Endothelial cell of umbilical vein (primary cell): ENCODE data around the gene CMTM4. TPM values are rescaled to one million over a fixed set of nuclear protein-coding genes. Genes with fewer than 3 reads are reported as not detected.

Source experiments
- BruUV-seq: library from RNA; stranded (reverse); fragments of 400-500 nt; replicated peaks from 2 replicates; lab custom pipeline; 2021; lab: Mats Ljungman, UMichigan
- CTCF ChIA-PET: fragments of 300-600, 350-600 bp; sonication (Branson Sonifier 250); formaldehyde crosslinking; loops from one replicate; lab custom pipeline; 2021; ENCODE audit warnings: antibody characterized with exemption, inconsistent platforms; lab: Charles Lee
- POLR2A ChIA-PET: fragments of 300-600, 350-600 bp; sonication (Branson Sonifier 250); formaldehyde crosslinking; loops from one replicate; lab custom pipeline; 2021; ENCODE audit warnings: antibody characterized with exemption, inconsistent platforms; lab: Charles Lee
- DNase-seq: peaks from one replicate; pipeline ENCODE4 v3.0.0-alpha.2; 2011; ENCODE audit warnings: low read depth, low spot score
- FAIRE-seq: peaks from 2 replicates; lab custom pipeline; 2011; peaks lifted over from hg19 to GRCh38; lab: Jason Lieb, UNC
- H2AFZ ChIP-seq: 2 replicates; pipeline ENCODE4 v1.6.0; 2012; ENCODE audit warnings: low read depth, low read length, control low read depth, inconsistent platforms
- H3K27ac ChIP-seq: 2 replicates; pipeline ENCODE4 v1.5.1; 2011; ENCODE audit warnings: low read depth, mild to moderate bottlenecking, control low read depth, low read length, moderate library complexity; ENCODE audit not compliant: insufficient read depth
- H3K27me3 ChIP-seq, 2 experiments: 2 replicates each; pipeline versions ENCODE4 v1.6.0 to v1.6.1; 2011; ENCODE audit warnings: low read length in 2 of 2, mixed read lengths in 1 of 2; ENCODE audit not compliant: control insufficient read depth in 2 of 2, insufficient read depth in 2 of 2
- H3K36me3 ChIP-seq, 2 experiments: 2 replicates in 1 of 2; 3 replicates in 1 of 2; pipeline ENCODE4 v1.5.1; 2011; ENCODE audit warnings: low read length in 2 of 2, mild to moderate bottlenecking in 1 of 2, moderate library complexity in 1 of 2; ENCODE audit not compliant: control insufficient read depth in 2 of 2, insufficient read depth in 2 of 2; ENCODE audit errors: extremely low read depth in 1 of 2
- H3K4me1 ChIP-seq: 3 replicates; pipeline ENCODE4 v1.5.1; 2011; ENCODE audit warnings: mild to moderate bottlenecking, low read length; ENCODE audit not compliant: control insufficient read depth, insufficient read depth; ENCODE audit errors: extremely low read depth
- H3K4me2 ChIP-seq: 2 replicates; pipeline ENCODE4 v1.6.1; 2011; ENCODE audit warnings: low read length, control low read depth, mixed read lengths; ENCODE audit not compliant: insufficient read depth
- H3K4me3 ChIP-seq, 3 experiments: fragments of 200-600 bp in 1 of 3; sonication (generic), shearing (Covaris generic) in 1 of 3; replicated peaks in 1 of 3; 2 replicates each; pipeline ENCODE4 v1.5.1; 2011 to 2016; ENCODE audit warnings: control low read depth in 3 of 3, low read length in 3 of 3, mild to moderate bottlenecking in 2 of 3, inconsistent platforms in 1 of 3, low read depth in 1 of 3, moderate library complexity in 1 of 3; ENCODE audit not compliant: insufficient read depth in 1 of 3
- H3K79me2 ChIP-seq: 2 replicates; pipeline ENCODE4 v1.6.0; 2012; ENCODE audit warnings: low read length, inconsistent platforms; ENCODE audit not compliant: control insufficient read depth, insufficient read depth
- H3K9ac ChIP-seq: replicated peaks from 2 replicates; pipeline ENCODE3; 2011; ENCODE audit warnings: low read length, control low read depth; ENCODE audit not compliant: insufficient read depth; ENCODE audit errors: extremely low read depth
- H3K9me1 ChIP-seq: replicated peaks from 3 replicates; pipeline ENCODE4 v1.6.0; 2011; ENCODE audit warnings: mild to moderate bottlenecking, low read length; ENCODE audit not compliant: control insufficient read depth, insufficient read depth; ENCODE audit errors: extremely low read depth
- H3K9me3 ChIP-seq: replicated peaks from 2 replicates; pipeline ENCODE4 v1.5.1; 2012; ENCODE audit warnings: low read length, inconsistent platforms; ENCODE audit not compliant: control insufficient read depth, insufficient read depth
- H4K20me1 ChIP-seq: replicated peaks from 2 replicates; pipeline ENCODE3; 2011; ENCODE audit warnings: mild to moderate bottlenecking, low read length; ENCODE audit not compliant: control insufficient read depth, insufficient read depth; ENCODE audit errors: extremely low read depth
- EZH2 ChIP-seq: IDR thresholded peaks from 2 replicates; pipeline ENCODE4 v1.6.1; 2012; ENCODE audit warnings: borderline replicate concordance, low read depth, mild to moderate bottlenecking, moderate library complexity, low read length, inconsistent platforms; ENCODE audit not compliant: severe bottlenecking
- GATA2 ChIP-seq: IDR thresholded peaks from 2 replicates; pipeline ENCODE4 v1.7.0; 2011; ENCODE audit warnings: low read depth, mild to moderate bottlenecking, moderate library complexity, mixed read lengths, low read length; ENCODE audit not compliant: insufficient read length, insufficient read depth
- MYC ChIP-seq: IDR thresholded peaks from one replicate; pipeline ENCODE4 v1.6.1; 2011; ENCODE audit warnings: mild to moderate bottlenecking, low read depth, low read length
- POLR2A ChIP-seq: IDR thresholded peaks from 2 replicates; pipeline ENCODE4 v1.6.1; 2012; ENCODE audit warnings: low read depth, mild to moderate bottlenecking, control low read depth, low read length
- POLR2AphosphoS5 ChIP-seq: IDR thresholded peaks from 2 replicates; pipeline ENCODE4 v1.6.1; 2012; ENCODE audit warnings: low read depth, mild to moderate bottlenecking, control low read depth, low read length, moderate library complexity; ENCODE audit not compliant: insufficient read depth
- dilution Hi-C: fragments of 300-500 bp; cut with MboI; formaldehyde crosslinking; loops from one replicate; pipeline ENCODE4 v1.15.0; 2019; ENCODE audit warnings: low sequenced_read_pairs; ENCODE audit not compliant: extremely low pct_ligation_motif_present
- intact Hi-C: fragments of 100-400 bp; cut with micrococcal nuclease; formaldehyde crosslinking; loops from one replicate; pipeline ENCODE4 v1.10.0; 2022
- polyA plus RNA-seq, 4 experiments: library from polyadenylated mRNA; depleted of rRNA in 3 of 4; stranded (reverse) in 3 of 4; unstranded in 1 of 4; fragments of >200 nt; gene quantifications; 2 replicates each; pipeline versions ENCODE4 v1.2.1 to v1.2.3, GENCODE V29; 2011 to 2012; ENCODE audit warnings: missing spikeins in 1 of 4
- total RNA-seq: library from RNA; stranded (reverse); gene quantifications from 2 replicates; pipeline ENCODE4 v1.2.3, GENCODE V29; 2021
- TF ChIP-seq, protein P1 (sequence below): IDR thresholded peaks from 2 replicates; pipeline ENCODE4 v1.6.1; 2011; ENCODE audit not compliant: insufficient read depth, insufficient read length

CMTM4 gene
- total and polyA plus RNA-seq, 2 donors (not counting 3 experiments of a cell fraction or from before 2014, with no cell fraction given) = 9.0 to 10.7 TPM

DNA sequence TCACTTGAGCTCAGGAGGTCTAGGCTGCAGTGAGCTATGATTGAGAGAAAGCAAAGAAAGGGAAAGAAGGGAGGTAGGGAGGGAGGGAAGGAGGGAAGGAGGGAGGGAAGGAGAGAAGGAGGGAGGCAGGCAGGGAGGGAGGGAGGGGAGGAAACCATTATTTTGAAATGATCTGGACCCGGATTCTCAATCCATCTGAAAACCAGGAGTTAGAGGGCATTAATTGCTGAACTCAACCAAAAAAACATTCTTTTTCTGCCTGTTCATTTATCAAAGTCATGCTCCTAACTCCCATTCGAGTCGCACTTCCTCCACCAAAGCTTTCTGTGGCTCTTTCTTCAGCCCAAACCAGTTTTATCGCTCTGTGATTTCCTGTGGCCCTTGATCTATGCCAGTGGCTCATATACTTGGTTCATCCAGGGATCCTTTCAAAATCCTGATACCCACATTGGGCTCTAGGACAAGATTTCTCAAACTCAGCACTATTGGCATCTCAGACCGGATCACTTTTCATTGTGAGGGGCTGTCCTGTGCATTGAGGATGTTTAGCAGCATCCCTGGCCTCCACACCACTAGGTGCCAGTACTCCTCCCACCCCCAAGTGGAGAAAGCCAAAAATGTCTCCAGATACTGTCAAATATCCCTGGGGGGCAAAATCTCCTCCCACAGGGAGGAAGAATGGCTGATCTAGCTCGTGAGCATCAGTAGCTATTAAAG, 38.2 kb downstream of the CMTM4 start:
- DNase-seq (no peak), FAIRE-seq (no peak)
- dilution Hi-C loops (no loop called here), intact Hi-C loops (no loop called here)
- ChIA-PET POLR2A (no interaction called here), CTCF (interaction anchor here (0.7 to 1.9 kb wide), 4 partner anchors 8 to 210 kb away, joined by 3 to 8 read pairs (median 5); no protein-coding TSS in a partner anchor)
- Histone ChIP-seq H3K27me3 (no peaks in the 10 kb centered on the region), H2AFZ (no peak overlapping the region), H3K4me2 (no peak overlapping the region), H4K20me1 (no peaks in the 10 kb centered on the region), H3K79me2 (no peaks in the 10 kb centered on the region), H3K36me3 (no peaks in the 10 kb centered on the region), H3K9me1 (no peaks in the 10 kb centered on the region), H3K4me1 (peaks cover 25% of the 10 kb centered on the region), H3K9me3 (no peaks in the 10 kb centered on the region), H3K9ac (no peak overlapping the region), H3K27ac (no peak overlapping the region), H3K4me3 (no peak overlapping the region)
- TF ChIP-seq POLR2A (no peak), POLR2AphosphoS5 (no peak), EZH2 (no peak)
- TF ChIP-seq, protein P1, sequence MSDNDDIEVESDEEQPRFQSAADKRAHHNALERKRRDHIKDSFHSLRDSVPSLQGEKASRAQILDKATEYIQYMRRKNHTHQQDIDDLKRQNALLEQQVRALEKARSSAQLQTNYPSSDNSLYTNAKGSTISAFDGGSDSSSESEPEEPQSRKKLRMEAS = no peak
- no TSS peak for BruUV-seq

DNA sequence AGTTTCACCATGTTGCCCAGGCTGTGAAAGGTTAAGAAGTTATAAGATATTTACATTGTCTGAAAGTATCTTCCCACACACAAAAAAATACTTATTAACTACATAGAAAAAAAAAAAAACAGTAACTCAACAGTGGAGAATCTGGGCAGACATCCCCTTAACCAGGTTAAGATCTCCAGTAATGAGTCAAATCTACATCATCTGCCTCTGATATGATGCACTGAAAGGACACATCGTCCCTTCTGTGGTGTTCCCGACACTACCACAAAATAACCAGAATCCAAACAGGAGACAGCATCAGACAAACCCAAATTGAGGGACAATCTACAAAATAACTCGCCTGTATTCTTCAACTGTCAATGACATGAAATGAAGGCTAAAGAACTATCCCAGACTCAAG, 40.0 kb downstream of the CMTM4 start:
- H3K9me1 ChIP-seq = no peaks in the 10 kb centered on the region
- intact Hi-C loops (no loop called here), dilution Hi-C loops (no loop called here)
- no peak overlapping the region for H3K9ac ChIP-seq
- no peaks in the 10 kb centered on the region for H4K20me1 ChIP-seq
- no peaks in the 10 kb centered on the region for H3K27me3 ChIP-seq
- ChIA-PET CTCF (interaction anchor here (1.2 kb wide), 1 partner anchor 48 kb away, joined by 5 read pairs; no protein-coding TSS in a partner anchor), POLR2A (interaction anchor here (0.6 kb wide), 1 partner anchor 279 kb away, joined by 4 read pairs; no protein-coding TSS in a partner anchor)
- no peak overlapping the region for H2AFZ ChIP-seq
- no peaks in the 10 kb centered on the region for H3K79me2 ChIP-seq
- TF ChIP-seq POLR2AphosphoS5 = no peak
- no peak for TF ChIP-seq MYC
- TF ChIP-seq POLR2A = no peak
- TF ChIP-seq GATA2 = no peak
- FAIRE-seq = no peak
- H3K4me1 ChIP-seq = peaks cover 14% of the 10 kb centered on the region
- no peaks in the 10 kb centered on the region for H3K9me3 ChIP-seq
- H3K36me3 ChIP-seq = no peaks in the 10 kb centered on the region
- no peak overlapping the region for H3K4me2 ChIP-seq
- BruUV-seq = no TSS peak
- H3K4me3 ChIP-seq = no peak overlapping the region
- DNase-seq = no peak
- no peak overlapping the region for H3K27ac ChIP-seq
